ENCODE data around the gene GPC5.
"Not testable (repeated sequence)": the region's sequence is repeated elsewhere in the genome, so short reads cannot be mapped to it uniquely, and the experiment has no call there.

Gene GPC5

GRCh38 chr13:92488249-92488852, 1089.9 kb downstream of the GPC5 start:
- no peak for DNase-seq

GRCh38 chr13:92491839-92492238, 1093.4 kb downstream of the GPC5 start:
- no peak for DNase-seq

- DNase-seq = no peak
Observed at GRCh38 chr13:92494915-92495314, 1096.5 kb downstream of the GPC5 start.

GRCh38 chr13:92500192-92500591, 1101.8 kb downstream of the GPC5 start:
- DNase-seq = no peak

GRCh38 chr13:92510416-92510815, 1112.0 kb downstream of the GPC5 start:
- no peak for DNase-seq

- no peak for DNase-seq
Observed at GRCh38 chr13:92512852-92513251, 1114.4 kb downstream of the GPC5 start.

- DNase-seq = no peak
Observed at GRCh38 chr13:92513672-92514071, 1115.3 kb downstream of the GPC5 start.

GRCh38 chr13:92514420-92515125, 1116.2 kb downstream of the GPC5 start:
- DNase-seq = no peak

- DNase-seq = not testable (repeated sequence)
Observed at GRCh38 chr13:92516878-92517277, 1118.5 kb downstream of the GPC5 start.

- not testable (repeated sequence) for DNase-seq
Observed at GRCh38 chr13:92518622-92519021, 1120.2 kb downstream of the GPC5 start.

- no peak for DNase-seq
Observed at GRCh38 chr13:92530364-92530763, 1131.9 kb downstream of the GPC5 start.

- DNase-seq = no peak
Observed at GRCh38 chr13:92535222-92536006, 1137.0 kb downstream of the GPC5 start.

- no peak for DNase-seq
Observed at GRCh38 chr13:92537471-92537870, 1139.0 kb downstream of the GPC5 start.

- DNase-seq = no peak
Observed at GRCh38 chr13:92538164-92538563, 1139.7 kb downstream of the GPC5 start.

GRCh38 chr13:92539148-92539547, 1140.7 kb downstream of the GPC5 start:
- DNase-seq = not testable (repeated sequence)

GRCh38 chr13:92547266-92547665, 1148.8 kb downstream of the GPC5 start:
- DNase-seq = no peak

- DNase-seq = no peak
Observed at GRCh38 chr13:92549276-92549675, 1150.9 kb downstream of the GPC5 start.

- no peak for DNase-seq
Observed at GRCh38 chr13:92553470-92554114, 1155.2 kb downstream of the GPC5 start.

GRCh38 chr13:92560883-92561282, 1162.5 kb downstream of the GPC5 start:
- DNase-seq = no peak

GRCh38 chr13:92564942-92565341, 1166.5 kb downstream of the GPC5 start:
- no peak for DNase-seq

- no peak for DNase-seq
Observed at GRCh38 chr13:92566767-92567166, 1168.3 kb downstream of the GPC5 start.

GRCh38 chr13:92572190-92572589, 1173.8 kb downstream of the GPC5 start:
- no peak for DNase-seq

- DNase-seq = no peak
Observed at GRCh38 chr13:92573467-92574057, 1175.1 kb downstream of the GPC5 start.
